GM12878 (cell line): ENCODE data around the gene METTL8. TPM values are rescaled to one million over a fixed set of nuclear protein-coding genes. Genes with fewer than 3 reads are reported as not detected.

ENCODE experiments used
- ATF7 ChIP-seq: fragments of 450-650 bp; IDR thresholded peaks from 2 replicates; pipeline ENCODE4 v1.6.1; 2016; ENCODE audit warnings: low read depth, mild to moderate bottlenecking
- BCL11A ChIP-seq: IDR thresholded peaks from 2 replicates; pipeline ENCODE4 v1.6.1; 2011; ENCODE audit warnings: low read depth, low read length
- CHD2 ChIP-seq: IDR thresholded peaks from 2 replicates; pipeline ENCODE4 v1.6.1; 2011; ENCODE audit warnings: low read depth, low read length, improper control_type of control experiment, borderline replicate concordance
- CREB1 ChIP-seq: IDR thresholded peaks from 2 replicates; pipeline ENCODE4 v1.6.1; 2012; ENCODE audit warnings: low read depth, mild to moderate bottlenecking, inconsistent platforms
- CREM ChIP-seq: IDR thresholded peaks from 2 replicates; pipeline ENCODE4 v1.6.1; 2014; ENCODE audit warnings: antibody characterized with exemption, low read depth
- EP300 ChIP-seq, 2 experiments: fragments of 150-350 bp in 1 of 2; IDR thresholded peaks; 2 replicates each; pipeline ENCODE4 v1.6.1; 2011 to 2012; ENCODE audit warnings: low read depth in 2 of 2, low read length in 2 of 2, borderline replicate concordance in 1 of 2, improper control_type of control experiment in 1 of 2, inconsistent platforms in 1 of 2; ENCODE audit not compliant: control insufficient read depth in 1 of 2
- ETV6 ChIP-seq, 2 experiments: fragments of 450-650 bp in 1 of 2; IDR thresholded peaks in 1 of 2; conservative IDR thresholded peaks in 1 of 2; 2 replicates each; pipeline ENCODE4 v1.6.1; 2014; ENCODE audit warnings: antibody characterized with exemption in 1 of 2, borderline replicate concordance in 1 of 2, low read depth in 1 of 2, mild to moderate bottlenecking in 1 of 2, moderate library complexity in 1 of 2
- FOXK2 ChIP-seq: fragments of 450-650 bp; IDR thresholded peaks from 2 replicates; pipeline ENCODE4 v1.6.1; 2017; ENCODE audit warnings: mild to moderate bottlenecking, moderate library complexity
- FOXM1 ChIP-seq: IDR thresholded peaks from 2 replicates; pipeline ENCODE4 v1.6.1; 2012; ENCODE audit warnings: low read depth, mild to moderate bottlenecking, inconsistent platforms, low read length, moderate library complexity
- JUNB ChIP-seq: IDR thresholded peaks from 2 replicates; pipeline ENCODE4 v1.6.1; 2016; ENCODE audit warnings: antibody characterized with exemption, mild to moderate bottlenecking
- LARP7 ChIP-seq: fragments of 450-650 bp; IDR thresholded peaks from 2 replicates; pipeline ENCODE4 v1.6.1; 2017; ENCODE audit warnings: mild to moderate bottlenecking
- MEF2B ChIP-seq: fragments of 450-650 bp; IDR thresholded peaks from 2 replicates; pipeline ENCODE4 v1.6.1; 2018; ENCODE audit warnings: mild to moderate bottlenecking, moderate library complexity; ENCODE audit not compliant: partially characterized antibody, poor library complexity, severe bottlenecking
- NBN ChIP-seq: fragments of 450-650 bp; IDR thresholded peaks from 2 replicates; pipeline ENCODE4 v1.6.1; 2016
- NR2C2 ChIP-seq: IDR thresholded peaks from 2 replicates; pipeline ENCODE4 v1.6.1; 2011; ENCODE audit warnings: borderline replicate concordance, low read depth; ENCODE audit not compliant: control insufficient read depth, insufficient read length
- SIX5 ChIP-seq: IDR thresholded peaks from 2 replicates; pipeline ENCODE4 v1.6.1; 2011; ENCODE audit warnings: mild to moderate bottlenecking, low read depth, low read length, moderate library complexity; ENCODE audit not compliant: severe bottlenecking
- SMC3 ChIP-seq: IDR thresholded peaks from 2 replicates; pipeline ENCODE4 v1.6.1; 2011; ENCODE audit warnings: low read length, improper control_type of control experiment, borderline replicate concordance
- SRF ChIP-seq, 2 experiments: IDR thresholded peaks; 2 replicates each; pipeline ENCODE4 v1.6.1; 2011; ENCODE audit warnings: low read depth in 2 of 2, low read length in 2 of 2, mild to moderate bottlenecking in 1 of 2, moderate library complexity in 1 of 2
- WRNIP1 ChIP-seq: IDR thresholded peaks from 2 replicates; pipeline ENCODE4 v1.6.1; 2011; ENCODE audit warnings: low read depth, low read length, improper control_type of control experiment, borderline replicate concordance
- ZNF24 ChIP-seq: fragments of 450-650 bp; IDR thresholded peaks from 2 replicates; pipeline ENCODE4 v1.6.1; 2017; ENCODE audit warnings: antibody characterized with exemption, mild to moderate bottlenecking
- polyA plus RNA-seq, 11 experiments: library from polyadenylated mRNA; depleted of rRNA in 4 of 11; unstranded in 6 of 11; stranded (reverse) in 5 of 11; fragments of >200 nt; fragmentation: Nextera tagmentation in 4 of 11; fragmentation: Illumina TruSeq in 1 of 11; extraction: Ambion mirVana in 4 of 11; extraction: Trizol in 1 of 11; gene quantifications; 1 replicate in 1 of 11; 2 replicates in 10 of 11; pipeline versions ENCODE4 v1.2.1 to v1.2.3, GENCODE V29; 2011 to 2016; ENCODE audit warnings: inconsistent platforms in 2 of 11, missing spikeins in 2 of 11, low read depth in 1 of 11
- total RNA-seq, 4 experiments: library from RNA; depleted of rRNA in 3 of 4; stranded (reverse); fragments of >200 nt in 3 of 4; fragmentation: Illumina TruSeq in 1 of 4; extraction: Trizol in 1 of 4; gene quantifications; 2 replicates each; pipeline versions ENCODE4 v1.2.1 to v1.2.3, GENCODE V29; 2013 to 2021
- TF ChIP-seq, protein P1 (sequence below): fragments of 450-650 bp; IDR thresholded peaks from 2 replicates; pipeline ENCODE4 v1.6.1; 2017; ENCODE audit warnings: mild to moderate bottlenecking
- TF ChIP-seq, protein P2 (sequence below): IDR thresholded peaks from 2 replicates; pipeline ENCODE4 v1.6.1; 2012; ENCODE audit warnings: mild to moderate bottlenecking, low read depth, low read length
- TF ChIP-seq, protein P3 (sequence below): fragments of 450-650 bp; IDR thresholded peaks from 2 replicates; pipeline ENCODE4 v1.6.1; 2017; ENCODE audit warnings: mild to moderate bottlenecking, moderate library complexity

METTL8 gene
- total and polyA plus RNA-seq, 10 of the 15 experiments (the other 5 are each of a cell fraction or from before 2014, with no cell fraction given), result 30.8 to 96.3 (median 51.5) TPM

DNA sequence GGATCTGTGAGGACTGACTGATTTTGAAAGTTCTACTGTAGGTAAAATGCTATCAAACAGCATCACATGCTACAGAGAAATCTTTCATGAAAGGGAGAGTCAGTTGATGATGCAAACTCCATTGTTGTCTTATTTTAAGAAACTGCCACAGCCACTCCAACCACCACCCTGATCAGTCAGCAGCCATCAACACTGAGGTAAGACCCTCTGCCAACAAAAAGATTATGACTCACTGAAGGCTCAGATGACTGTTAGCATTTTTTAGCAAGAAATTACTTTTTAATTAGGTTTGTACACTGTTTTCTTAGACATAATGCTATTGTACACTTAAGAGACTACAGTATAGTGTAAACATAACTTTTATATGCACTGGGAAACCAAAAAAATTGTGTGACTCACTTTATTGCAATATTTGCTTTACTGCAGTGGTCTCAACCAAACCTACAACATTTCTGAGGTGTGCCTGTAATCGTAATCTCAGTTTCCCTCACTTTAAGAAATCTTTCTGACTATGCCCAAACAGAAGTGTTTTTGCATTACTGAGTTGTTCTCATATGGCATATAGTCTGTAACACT is 42.8 kb downstream of the METTL8 start (continued):
- TF ChIP-seq MEF2B (peak; percentile 69), NBN (0 out of 2 replicates have a peak, but pooled peaks have one; percentile 13), JUNB (peak; percentile 91), BCL11A (peak; percentile 59), FOXK2 (no peak), SIX5 (no peak), ZNF24 (no peak), NR2C2 (no peak), ATF7 (peak; percentile 84), CHD2 (no peak), SMC3 (no peak), CREB1 (peak; percentile 61; the same call in 1 of the 2 replicates), EP300 (IDR thresholded peaks at IDR 0.05; ENCODE audit: borderline replicate concordance in 1 of 2, control insufficient read depth in 1 of 2, low read depth in 2 of 2, low read length in 2 of 2) (peak; percentile 58 to 64; a peak in 2 of 4 replicates), SRF (IDR thresholded peaks at IDR 0.05; ENCODE audit: low read depth in 2 of 2, low read length in 2 of 2) (no peak), CREM (peak; percentile 57; the same call in 1 of the 2 replicates), ETV6 (conservative IDR thresholded peaks at IDR 0.05 in 1 of 2, IDR thresholded peaks at IDR 0.05 in 1 of 2; ENCODE audit: borderline replicate concordance in 1 of 2, low read depth in 1 of 2) (0 out of 4 replicates have a peak, but pooled peaks of 1 of the 2 experiments have one; percentile 38), FOXM1 (no peak; the same call in 1 of the 2 replicates), WRNIP1 (no peak), LARP7 (no peak)
- TF ChIP-seq, protein P1, sequence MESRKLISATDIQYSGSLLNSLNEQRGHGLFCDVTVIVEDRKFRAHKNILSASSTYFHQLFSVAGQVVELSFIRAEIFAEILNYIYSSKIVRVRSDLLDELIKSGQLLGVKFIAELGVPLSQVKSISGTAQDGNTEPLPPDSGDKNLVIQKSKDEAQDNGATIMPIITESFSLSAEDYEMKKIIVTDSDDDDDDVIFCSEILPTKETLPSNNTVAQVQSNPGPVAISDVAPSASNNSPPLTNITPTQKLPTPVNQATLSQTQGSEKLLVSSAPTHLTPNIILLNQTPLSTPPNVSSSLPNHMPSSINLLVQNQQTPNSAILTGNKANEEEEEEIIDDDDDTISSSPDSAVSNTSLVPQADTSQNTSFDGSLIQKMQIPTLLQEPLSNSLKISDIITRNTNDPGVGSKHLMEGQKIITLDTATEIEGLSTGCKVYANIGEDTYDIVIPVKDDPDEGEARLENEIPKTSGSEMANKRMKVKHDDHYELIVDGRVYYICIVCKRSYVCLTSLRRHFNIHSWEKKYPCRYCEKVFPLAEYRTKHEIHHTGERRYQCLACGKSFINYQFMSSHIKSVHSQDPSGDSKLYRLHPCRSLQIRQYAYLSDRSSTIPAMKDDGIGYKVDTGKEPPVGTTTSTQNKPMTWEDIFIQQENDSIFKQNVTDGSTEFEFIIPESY, result no peak
- TF ChIP-seq, protein P2, sequence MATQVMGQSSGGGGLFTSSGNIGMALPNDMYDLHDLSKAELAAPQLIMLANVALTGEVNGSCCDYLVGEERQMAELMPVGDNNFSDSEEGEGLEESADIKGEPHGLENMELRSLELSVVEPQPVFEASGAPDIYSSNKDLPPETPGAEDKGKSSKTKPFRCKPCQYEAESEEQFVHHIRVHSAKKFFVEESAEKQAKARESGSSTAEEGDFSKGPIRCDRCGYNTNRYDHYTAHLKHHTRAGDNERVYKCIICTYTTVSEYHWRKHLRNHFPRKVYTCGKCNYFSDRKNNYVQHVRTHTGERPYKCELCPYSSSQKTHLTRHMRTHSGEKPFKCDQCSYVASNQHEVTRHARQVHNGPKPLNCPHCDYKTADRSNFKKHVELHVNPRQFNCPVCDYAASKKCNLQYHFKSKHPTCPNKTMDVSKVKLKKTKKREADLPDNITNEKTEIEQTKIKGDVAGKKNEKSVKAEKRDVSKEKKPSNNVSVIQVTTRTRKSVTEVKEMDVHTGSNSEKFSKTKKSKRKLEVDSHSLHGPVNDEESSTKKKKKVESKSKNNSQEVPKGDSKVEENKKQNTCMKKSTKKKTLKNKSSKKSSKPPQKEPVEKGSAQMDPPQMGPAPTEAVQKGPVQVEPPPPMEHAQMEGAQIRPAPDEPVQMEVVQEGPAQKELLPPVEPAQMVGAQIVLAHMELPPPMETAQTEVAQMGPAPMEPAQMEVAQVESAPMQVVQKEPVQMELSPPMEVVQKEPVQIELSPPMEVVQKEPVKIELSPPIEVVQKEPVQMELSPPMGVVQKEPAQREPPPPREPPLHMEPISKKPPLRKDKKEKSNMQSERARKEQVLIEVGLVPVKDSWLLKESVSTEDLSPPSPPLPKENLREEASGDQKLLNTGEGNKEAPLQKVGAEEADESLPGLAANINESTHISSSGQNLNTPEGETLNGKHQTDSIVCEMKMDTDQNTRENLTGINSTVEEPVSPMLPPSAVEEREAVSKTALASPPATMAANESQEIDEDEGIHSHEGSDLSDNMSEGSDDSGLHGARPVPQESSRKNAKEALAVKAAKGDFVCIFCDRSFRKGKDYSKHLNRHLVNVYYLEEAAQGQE, result no peak
- TF ChIP-seq, protein P3, sequence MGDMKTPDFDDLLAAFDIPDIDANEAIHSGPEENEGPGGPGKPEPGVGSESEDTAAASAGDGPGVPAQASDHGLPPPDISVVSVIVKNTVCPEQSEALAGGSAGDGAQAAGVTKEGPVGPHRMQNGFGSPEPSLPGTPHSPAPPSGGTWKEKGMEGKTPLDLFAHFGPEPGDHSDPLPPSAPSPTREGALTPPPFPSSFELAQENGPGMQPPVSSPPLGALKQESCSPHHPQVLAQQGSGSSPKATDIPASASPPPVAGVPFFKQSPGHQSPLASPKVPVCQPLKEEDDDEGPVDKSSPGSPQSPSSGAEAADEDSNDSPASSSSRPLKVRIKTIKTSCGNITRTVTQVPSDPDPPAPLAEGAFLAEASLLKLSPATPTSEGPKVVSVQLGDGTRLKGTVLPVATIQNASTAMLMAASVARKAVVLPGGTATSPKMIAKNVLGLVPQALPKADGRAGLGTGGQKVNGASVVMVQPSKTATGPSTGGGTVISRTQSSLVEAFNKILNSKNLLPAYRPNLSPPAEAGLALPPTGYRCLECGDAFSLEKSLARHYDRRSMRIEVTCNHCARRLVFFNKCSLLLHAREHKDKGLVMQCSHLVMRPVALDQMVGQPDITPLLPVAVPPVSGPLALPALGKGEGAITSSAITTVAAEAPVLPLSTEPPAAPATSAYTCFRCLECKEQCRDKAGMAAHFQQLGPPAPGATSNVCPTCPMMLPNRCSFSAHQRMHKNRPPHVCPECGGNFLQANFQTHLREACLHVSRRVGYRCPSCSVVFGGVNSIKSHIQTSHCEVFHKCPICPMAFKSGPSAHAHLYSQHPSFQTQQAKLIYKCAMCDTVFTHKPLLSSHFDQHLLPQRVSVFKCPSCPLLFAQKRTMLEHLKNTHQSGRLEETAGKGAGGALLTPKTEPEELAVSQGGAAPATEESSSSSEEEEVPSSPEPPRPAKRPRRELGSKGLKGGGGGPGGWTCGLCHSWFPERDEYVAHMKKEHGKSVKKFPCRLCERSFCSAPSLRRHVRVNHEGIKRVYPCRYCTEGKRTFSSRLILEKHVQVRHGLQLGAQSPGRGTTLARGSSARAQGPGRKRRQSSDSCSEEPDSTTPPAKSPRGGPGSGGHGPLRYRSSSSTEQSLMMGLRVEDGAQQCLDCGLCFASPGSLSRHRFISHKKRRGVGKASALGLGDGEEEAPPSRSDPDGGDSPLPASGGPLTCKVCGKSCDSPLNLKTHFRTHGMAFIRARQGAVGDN, result no peak; the same call in 1 of the 2 replicates
